Activated CD8-positive, alpha-beta memory T cell treated with anti-CD3 and anti-CD28 coated beads for 4 hours (primary cell): Measurements from ENCODE around the gene PDE9A.
"Not testable (repeated sequence)": the region's sequence is repeated elsewhere in the genome, so short reads cannot be mapped to it uniquely, and the experiment has no call there.

Experiments used
- DNase-seq, 2 donors: peaks; one replicate each; pipeline ENCODE4 v3.0.0-alpha.2; 2020; ENCODE audit warnings: low read depth in 2 of 2

PDE9A gene

DNA sequence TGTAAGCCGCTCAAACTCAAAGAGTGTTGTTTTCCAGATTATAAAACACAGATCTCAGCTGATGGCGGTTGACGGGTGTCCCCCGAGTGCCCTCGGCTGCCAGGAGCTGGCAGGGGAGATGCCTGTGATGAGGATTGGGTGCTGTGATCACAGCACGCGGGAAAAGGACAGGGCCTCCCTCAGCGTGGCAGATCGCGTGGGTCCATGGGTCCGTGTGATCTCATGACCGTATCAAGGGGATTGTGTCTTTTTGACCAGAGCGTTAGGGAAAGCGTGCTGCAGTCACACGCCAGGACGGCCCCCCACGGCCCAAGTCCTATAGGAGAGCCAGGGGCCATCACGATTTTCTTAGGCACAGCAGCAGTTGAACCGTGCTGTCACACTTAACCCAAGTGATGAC is 51.9 kb downstream of the PDE9A start:
- DNase-seq = no peak

DNA sequence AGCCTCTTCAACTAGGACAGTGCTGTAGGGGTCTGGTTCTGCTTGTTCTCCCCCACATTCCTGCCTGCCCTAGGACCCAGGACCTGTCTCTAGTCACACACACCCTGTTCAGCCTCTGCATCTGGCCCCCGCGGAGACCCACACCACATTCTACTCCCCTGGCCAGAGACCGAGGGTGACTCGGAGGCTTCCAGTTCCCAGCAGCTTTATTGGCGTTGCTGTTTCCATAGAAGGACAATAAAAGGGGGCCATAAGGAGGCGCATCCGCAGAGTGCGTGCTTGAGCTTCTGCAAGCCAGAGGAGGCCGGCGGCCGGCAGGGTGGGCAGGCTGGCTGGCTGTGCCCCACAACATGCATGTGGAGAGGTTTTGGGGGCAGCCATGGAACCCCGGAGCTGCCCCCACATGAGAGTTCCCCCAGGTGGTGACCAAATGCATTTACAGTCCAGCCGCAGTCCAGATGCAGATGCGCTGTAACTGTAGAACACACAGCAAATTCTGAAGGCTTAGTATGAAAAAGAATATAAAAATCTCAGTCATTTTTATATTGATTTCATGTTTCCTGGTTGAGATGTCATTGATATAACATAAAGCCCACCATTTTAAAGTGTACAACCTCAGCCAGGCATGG is 52.4 kb downstream of the PDE9A start:
- DNase-seq = no peak

DNA sequence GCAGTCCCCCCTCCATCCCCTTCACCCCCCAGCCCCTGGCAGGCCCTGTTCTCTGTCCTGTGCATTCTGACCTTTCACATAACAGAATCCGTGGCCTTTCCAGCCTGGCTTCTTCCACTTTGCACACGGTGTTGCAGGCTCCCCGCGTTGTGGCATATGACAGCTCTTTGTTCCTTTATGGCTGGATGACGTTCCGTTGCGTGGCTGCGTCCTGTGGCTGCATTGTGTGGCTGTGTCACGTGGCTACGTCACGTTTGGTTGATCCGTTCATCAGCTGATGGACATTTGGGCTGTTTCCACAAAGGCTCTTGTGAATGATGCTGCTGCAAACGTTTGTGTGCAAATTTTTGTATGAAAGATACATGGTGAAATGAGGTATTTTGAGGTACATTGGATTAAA is 53.3 kb downstream of the PDE9A start:
- DNase-seq = no peak

DNA sequence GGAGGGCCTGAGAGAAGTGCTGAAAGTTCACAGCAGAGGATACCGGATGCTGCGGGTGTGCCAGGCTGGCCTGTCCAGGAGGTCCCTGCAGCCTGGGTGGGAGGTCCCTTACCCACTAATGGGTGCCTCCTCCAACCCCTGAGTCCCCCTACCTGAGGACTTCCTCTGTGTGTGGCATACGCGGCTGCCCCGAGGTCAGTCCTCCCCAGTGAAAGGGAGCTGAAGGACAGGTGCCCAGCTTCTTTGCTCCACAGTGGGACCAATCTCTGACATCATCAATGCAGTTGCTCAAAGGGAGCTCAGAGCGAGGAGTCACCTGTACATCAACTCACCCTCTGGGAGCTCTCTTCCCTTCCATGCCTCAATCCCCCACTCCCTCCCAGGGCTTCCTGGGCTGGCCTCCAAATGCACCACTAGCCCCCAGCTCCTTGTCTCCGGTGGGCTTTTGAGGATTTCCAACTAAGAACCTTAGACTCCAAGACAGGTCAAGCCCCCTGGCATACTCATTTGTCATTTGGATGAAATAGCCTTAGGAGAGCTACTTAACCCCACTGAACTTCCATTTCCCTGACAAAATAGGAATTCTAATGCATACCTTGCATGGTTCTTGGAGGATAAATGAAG is 53.9 kb downstream of the PDE9A start:
- DNase-seq = no peak

DNA sequence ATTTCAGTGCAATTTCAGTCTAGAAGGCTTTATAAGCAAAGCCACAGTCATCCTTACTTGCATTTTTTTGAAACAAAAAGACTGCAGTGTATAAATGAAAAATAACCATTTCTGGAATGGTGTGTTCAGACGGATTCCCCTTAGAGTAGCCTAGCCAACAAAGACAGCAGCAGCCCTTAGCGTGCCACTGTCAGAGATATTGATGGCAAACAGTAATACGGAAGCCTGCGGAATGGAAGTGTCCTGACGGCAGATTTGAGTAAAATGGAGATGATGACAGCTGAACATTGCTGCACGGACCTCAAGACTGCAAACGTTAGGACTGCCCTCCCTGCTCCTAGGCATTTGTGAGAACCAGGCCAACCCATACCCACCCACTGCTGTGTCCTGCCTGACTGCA is 54.7 kb downstream of the PDE9A start:
- no peak for DNase-seq

DNA sequence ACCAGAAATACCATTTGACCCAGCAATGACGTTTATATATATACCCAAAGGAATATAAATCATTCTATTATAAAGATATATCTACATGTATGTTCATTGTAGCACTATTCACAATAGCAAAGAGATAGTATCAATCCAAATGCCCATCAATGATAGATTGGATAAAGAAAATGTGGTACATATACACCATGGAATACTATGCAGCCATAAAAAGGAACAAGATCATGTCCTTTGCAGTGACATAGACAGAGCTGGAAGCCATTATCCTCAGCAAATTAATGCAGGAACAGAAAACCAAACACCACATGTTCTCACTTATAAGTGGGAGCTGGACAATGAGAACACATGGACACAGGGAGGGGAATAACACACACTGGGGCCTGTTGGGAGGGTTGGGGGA is 55.5 kb downstream of the PDE9A start:
- DNase-seq = not testable (repeated sequence)

DNA sequence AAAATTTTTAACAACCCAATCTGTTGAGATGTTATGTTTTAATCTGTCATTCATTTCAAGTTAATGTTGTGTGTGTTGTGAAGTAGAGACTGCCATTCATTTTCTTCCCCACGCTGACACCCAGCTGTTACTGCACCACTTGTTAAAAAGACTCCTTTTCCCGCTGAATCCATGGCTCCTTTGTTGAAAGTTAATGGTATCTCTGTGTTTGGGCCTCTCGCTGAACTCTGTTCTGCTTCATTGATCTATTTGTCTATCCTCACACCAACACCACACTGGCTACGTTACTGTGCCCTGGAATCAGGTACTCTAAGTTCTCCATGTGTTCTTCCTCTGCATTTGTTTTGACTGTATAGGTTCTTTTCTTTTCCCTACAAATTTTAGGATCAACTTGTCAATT is 58.2 kb downstream of the PDE9A start:
- DNase-seq = no peak

DNA sequence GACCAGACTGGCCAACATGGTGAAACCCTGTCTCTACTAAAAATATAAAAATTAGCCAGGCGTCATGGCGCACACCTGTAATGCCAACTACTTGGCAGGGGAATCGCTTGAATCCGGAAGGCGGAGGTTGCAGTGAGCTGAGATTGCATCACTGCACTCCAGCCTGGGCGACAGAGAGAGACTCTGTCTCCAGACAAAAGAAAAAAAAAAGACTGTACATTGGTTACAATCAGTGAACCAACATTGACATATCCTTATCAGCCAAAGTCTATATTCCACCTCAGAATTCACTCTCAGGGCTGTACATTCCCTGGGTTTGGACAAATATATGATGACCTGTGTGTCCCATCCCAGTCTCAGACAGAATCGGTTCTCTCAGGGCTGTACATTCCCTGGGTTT is 62.0 kb downstream of the PDE9A start:
- DNase-seq = not testable (repeated sequence)

DNA sequence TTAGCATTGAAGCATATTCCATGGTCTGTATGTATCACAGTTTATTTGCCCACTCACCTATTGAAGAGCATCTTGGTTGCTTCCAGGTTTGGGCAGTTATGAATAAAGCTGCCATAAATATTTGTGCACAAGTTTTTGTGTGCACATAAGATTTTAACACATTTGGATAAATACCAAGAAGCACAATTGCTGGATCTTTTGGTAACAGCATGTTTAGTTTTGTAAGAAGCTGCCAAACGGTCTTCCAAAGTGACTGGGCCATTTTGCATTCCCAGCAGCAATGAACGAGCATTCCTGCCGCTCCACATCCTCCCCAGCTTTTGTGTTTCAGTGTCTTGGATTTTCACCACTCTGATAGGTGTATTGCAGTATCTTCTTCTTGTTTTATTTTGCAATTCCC is 62.7 kb downstream of the PDE9A start:
- no peak for DNase-seq

DNA sequence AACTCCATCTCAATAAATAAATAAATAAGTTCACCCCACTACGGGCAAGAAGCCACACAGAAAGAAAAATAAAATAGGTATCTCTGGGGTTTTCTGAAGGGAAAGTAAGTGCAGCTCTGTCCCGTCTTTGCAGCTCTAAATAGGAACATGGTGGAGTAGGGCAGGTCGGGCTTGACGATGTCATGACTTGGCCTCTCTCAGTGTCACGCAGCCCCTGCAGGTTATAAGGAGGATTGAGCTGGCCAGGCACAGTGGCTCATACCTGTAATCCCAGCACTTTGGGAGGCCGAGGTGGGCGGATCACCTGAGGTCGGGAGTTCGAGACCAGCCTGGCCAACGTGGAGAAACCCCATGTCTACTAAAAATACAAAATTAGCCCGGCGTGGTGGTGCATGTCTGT is 67.1 kb downstream of the PDE9A start:
- not testable (repeated sequence) for DNase-seq

DNA sequence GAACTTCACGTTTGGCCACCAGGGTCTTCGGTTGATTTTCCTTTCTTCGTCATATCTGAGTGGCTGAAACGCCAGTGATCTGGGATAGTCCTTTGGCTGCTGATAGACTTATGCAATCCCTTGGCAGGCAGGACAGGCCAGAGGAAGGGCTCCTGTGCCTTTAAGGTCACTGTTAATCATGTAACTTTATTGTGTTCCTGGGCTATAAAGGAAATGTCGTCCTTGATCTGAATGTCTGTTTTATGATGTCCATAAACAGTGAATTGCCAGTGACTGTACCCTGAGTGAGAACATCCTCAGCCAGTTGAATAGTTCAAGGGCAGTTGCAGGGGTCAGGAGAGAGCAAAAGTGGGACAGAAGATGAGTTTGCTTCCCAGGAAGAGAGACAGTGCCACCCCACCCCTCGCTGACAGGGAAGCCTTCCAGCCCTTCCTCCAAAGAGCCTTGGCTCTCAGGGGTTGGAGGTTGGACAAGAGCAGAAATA is 68.0 kb downstream of the PDE9A start:
- DNase-seq = no peak

DNA sequence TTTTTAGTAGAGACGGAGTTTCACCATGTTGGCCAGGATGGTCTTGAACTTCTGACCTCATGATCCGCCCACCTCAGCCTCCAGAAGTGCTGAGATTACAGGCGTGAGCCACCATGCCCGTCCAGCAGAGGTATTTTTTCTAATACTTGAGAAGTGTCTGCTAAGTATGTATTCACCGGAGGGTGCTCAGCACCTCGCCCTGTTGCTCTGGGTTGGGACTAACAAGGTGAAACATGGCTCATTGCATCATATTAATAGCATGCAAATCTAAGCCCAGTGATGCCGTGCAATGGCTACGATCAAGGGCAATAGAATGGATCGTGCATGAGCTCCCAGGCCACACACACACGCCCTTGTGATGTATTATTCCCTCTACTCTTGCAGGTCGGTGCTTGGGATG is 68.7 kb downstream of the PDE9A start:
- no peak for DNase-seq

DNA sequence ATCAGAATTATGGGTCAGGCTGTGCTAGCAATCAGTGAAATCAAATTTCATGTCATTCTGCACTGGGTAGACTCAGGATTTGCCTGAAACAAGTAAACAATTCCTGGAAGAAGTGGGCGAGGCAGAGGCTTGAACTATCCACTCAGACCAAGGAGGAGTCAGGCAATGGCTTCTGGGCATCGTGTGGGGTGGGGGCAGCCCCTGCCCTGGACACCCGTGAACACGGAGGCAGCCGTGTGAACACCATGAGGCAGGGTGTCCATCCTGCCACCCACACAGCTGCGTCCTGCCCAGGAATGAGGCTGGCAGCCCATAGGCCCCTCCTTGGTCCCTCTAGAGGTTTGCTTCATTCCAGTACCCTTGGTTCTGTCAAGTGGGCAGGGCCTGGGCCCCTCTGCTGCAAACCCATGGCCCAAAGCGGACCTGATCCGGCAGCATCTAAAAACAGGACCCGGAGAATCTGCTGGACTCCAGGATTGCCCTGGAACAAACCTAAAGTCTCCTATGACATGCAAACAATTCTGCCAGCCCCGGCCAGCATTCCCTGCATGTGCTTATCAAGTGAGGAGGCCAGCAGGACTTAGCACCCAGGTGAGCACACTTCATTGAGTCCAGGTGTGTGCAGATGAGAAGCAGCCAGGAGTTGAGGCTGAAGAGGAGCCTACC is 69.5 kb downstream of the PDE9A start:
- no peak for DNase-seq

DNA sequence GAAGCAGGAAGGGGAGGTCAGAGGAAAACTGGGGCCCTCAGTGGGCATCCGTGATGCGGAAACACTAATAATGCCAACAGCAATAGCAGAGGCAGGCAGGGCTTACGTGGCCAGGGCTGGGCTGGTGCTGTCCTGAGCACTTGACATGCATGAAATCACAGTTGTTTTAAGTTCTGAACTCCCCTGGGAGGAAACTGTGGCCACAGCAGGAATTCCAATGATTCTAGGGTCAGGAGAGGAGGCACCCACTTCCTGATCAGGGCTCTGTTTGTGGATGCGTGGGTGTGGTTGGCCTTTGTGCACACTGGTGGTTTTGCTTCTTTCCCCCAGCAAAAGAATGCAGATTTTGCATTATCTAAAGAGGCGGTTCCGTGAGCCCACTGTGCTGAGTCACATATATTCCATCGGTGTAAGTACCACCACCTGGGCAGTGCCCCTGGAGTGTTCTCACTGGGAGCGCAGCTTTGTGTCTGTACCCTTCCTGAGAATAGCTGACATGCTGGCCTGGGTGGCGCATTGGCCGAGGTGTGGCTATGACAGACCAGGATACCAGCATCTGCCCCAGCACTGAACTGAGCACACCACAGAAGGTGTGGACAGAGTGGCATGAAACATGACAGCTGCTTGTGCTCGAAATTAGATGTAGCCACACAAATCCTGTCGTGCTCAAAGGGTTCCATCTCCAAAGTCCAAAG is 71.0 kb downstream of the PDE9A start:
- DNase-seq = no peak

DNA sequence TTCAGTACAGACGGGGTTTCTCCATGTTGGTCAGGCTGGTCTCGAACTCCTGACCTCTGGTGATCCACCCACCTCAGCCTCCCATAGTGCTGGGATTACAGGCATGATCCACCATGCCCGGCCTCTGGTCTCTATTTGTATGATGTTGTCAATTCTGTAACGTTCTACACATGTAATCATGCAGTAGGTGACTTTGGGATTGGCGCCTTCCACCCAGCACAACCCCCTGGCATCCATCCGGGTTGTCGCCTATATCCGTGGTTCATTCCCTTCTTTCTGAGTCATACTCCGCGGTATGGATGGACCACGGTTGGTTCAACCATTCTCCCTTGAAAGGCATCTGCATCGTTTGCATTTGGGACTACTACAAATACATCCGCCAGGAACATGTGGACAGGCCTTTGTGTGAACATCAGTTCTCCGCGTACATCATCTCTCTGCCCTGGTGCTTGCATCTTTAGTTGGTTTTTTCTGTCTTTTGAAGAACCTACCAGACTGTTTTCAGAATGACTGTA is 72.1 kb downstream of the PDE9A start:
- DNase-seq = no peak

DNA sequence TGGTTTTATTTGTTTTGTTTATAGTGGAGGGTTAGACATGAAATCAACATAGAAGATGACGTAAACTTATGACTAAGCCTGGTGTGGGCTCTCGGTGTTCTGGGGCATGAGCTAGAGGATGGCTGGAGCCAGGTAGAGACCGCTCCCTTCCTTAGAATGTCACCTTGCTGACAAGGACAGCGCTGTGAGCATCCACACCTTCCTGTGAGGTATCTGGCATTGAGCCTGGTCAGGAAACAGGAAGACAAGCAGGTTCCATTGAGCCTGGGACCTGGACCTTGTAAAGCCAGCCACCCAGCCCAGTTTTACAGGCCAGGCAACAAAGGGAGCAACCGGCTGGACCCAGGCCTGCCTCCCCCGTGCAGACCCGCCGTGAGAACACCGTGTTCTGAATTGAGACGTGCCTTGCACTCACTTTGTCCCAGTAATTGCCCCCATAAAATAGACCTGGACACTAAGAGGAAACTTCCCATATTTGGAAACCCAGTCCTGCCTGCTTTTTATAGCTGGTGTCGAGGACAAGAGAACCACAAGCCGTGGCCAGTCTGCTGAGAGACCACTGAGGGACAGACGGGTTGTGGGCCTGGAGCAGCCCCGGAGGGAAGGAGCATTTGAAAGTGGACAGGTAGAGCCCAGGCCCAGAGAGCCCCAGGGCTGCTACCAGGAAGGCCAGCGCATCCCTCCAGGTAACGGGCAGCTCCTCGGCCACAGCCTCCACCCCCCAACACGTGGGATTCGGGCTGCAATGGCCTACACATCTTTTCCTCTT is 78.0 kb downstream of the PDE9A start:
- DNase-seq = no peak

DNA sequence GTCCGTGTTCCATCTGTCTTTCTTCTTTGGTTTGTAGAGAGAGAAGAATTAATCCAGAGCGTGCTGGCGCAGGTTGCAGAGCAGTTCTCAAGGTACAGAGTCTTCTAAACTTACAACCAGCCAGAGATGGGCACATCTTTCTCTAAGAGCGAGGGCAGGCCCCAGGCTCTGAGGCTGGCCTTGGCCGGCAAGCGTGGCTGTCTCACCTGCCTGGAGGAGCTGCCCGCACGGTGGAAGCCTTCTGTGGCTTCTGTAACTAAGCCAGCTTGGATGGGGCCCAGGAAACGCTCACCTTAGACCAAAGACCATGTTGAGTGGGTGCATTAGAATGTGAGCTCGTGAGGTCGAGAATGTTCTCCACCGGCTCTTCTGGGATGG is 78.6 kb downstream of the PDE9A start:
- no peak for DNase-seq

DNA sequence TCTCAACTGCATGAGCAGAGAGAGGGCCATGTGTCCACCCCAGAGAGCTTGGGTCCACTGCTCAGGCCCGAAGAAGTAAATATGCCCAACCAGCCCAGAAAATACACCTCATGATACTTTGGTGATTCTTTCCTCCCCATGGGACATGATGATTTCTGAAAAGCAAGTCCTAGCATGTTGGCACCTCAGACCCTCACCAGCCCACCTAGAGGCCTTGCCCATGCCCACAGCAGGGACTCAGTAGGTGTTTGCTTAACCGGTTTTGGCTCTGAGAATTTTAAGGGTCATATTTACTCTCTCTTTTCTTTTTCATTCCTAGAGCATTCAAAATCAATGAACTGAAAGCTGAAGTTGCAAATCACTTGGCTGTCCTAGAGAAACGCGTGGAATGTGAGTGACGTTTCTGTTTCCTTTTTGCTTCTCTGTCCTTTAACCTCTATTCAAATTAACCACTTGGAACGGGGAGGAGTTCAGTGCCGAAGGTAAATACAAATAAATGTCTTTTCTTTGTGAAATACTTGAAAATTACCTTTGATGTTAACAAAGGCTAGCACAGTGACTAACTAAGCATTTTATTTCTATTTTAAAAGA is 79.7 kb downstream of the PDE9A start:
- no peak for DNase-seq

DNA sequence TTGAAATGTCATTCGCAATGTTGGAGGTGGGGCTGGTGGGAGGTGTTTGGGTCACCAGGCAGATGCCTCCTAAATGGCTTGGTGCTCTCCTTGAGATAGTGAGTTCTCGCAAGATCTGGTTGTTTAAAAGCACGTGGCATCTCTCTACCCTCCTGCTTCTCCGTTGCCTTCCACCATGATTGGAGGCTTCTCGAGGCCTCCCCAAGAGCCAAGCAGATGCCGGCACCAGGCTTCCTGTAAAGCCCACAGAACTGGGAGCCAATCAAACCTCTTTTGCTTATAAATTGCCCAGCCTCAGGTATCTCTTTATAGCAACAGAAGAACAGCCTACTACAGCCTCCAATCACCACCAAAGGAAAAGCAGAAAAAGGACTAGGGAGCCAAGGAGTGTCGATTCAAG is 80.5 kb downstream of the PDE9A start:
- DNase-seq = no peak

DNA sequence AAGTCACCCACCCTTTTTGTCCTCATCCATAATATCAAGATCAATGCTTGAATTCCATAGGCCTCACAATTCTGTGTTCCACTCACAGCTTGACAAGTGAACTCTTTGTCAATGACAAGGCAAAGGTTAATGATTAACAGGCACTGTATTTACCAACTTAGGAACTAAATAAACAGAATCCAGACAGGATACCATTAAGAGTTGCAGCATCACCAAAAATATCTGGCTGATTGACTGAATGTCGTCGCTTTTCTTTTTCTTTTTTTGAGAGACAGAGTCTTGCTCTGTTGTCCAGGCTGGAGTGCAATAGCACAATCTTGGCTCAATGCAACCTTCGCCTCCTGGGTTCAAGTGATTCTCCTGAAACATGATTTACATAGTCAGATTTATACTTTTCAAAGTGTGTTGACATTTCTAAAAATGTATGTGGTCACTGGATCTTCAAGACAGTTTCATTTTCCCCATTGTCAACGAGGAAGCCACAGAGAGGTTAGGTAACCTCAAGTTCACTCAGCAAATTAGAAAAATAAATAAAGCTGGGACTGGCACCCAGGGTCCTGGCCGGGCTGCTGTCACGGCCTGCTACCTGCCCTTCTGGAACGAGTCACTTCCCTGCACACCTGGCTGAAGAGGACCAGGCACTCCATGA is 81.0 kb downstream of the PDE9A start:
- DNase-seq = no peak

DNA sequence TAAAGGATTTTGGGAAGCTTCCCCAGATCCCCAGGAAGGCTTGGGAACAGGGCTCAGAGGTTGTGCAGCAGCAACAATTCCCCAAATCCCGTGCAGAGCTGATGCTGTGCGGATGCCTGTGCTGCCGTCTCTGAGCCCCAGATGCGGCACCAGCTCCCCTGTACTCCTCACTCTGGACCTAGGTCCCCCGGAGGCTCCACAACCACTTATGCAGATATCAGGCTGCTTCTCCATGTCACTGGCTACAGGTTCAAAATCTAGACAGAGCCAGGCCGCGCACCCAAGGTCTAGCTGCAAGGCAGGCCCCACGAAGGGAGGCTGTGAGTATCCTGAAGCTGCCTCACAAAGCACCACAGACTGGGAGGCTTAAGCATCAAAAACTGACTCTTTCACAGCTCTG is 81.6 kb downstream of the PDE9A start:
- DNase-seq = no peak
